ENCODE data around the gene C2CD4D. TPM values are rescaled to one million over a fixed set of nuclear protein-coding genes. Genes with fewer than 3 reads are reported as not detected.

The C2CD4D gene
- not detected in 2 replicates for total RNA-seq

GRCh38 chr1:151839457-151840403, at the start of gene C2CD4D:
TSS of gene C2CD4D (minus strand) at chr1:151839820. CDS start at chr1:151838989, 831 bp downstream.

GRCh38 chr1:151853411-151853943, 13.9 kb upstream of the C2CD4D start, which contains the start of gene THEM5:
TSS of gene THEM5 (minus strand) at chr1:151853712. CDS start at chr1:151853565, 147 bp downstream.

GRCh38 chr1:151831605-151832004, 8.0 kb downstream of the C2CD4D start, which contains the start of gene RORC:
TSS of gene RORC (minus strand) at chr1:151831802. CDS start at chr1:151831764, 38 bp downstream.

GRCh38 chr1:151805066-151805820, 34.4 kb downstream of the C2CD4D start, which contains the start of gene LINGO4:
TSS of gene LINGO4 (minus strand) at chr1:151805419. CDS start at chr1:151802704, 2,715 bp downstream.

GRCh38 chr1:151790071-151790939, 49.3 kb downstream of the C2CD4D start, which contains the start of gene TDRKH:
TSS of gene TDRKH (minus strand) at chr1:151790500. CDS start at chr1:151783022, 7,478 bp downstream.

Other genes starting within 250 kb of the C2CD4D start
- gene SNX27, start 227.8 kb downstream of the C2CD4D start, total RNA-seq, result 7.8 and 10.2 TPM in 2 replicates
- not detected in 2 replicates for gene CELF3, start 123.0 kb downstream of the C2CD4D start, total RNA-seq
- not detected in 2 replicates for gene RIIAD1, start 118.3 kb downstream of the C2CD4D start, total RNA-seq
- 39.0 and 56.5 TPM in 2 replicates for gene MRPL9, start 76.3 kb downstream of the C2CD4D start, total RNA-seq
- 0.65 and 1.8 TPM in 2 replicates for gene TDRKH, start 49.3 kb downstream of the C2CD4D start, total RNA-seq
- not detected in 2 replicates for gene LINGO4, start 34.4 kb downstream of the C2CD4D start, total RNA-seq
- not detected in 2 replicates for gene RORC, start 8.0 kb downstream of the C2CD4D start, total RNA-seq
- not detected in 2 replicates for gene THEM5, start 13.9 kb upstream of the C2CD4D start, total RNA-seq
- 10.4 and 18.6 TPM in 2 replicates for gene THEM4, start 69.7 kb upstream of the C2CD4D start, total RNA-seq
- gene S100A10, start 154.0 kb upstream of the C2CD4D start, total RNA-seq, result 247 and 259 TPM in 2 replicates
- gene S100A11, start 197.2 kb upstream of the C2CD4D start, total RNA-seq, result 391 and 483 TPM in 2 replicates
- not detected in 2 replicates for gene TCHHL1, start 249.2 kb upstream of the C2CD4D start, total RNA-seq